GM23338 (cell line): ENCODE results near the gene CFAP77. TPM values are rescaled to one million over a fixed set of nuclear protein-coding genes. Genes with fewer than 3 reads are reported as not detected.

Source experiments
- ATAC-seq: fragments of 200-7000 bp; cut with Tn5 transposase; 3 replicates; pipeline ENCODE4 v1.9.1; 2020
- DNase-seq: peaks from one replicate; pipeline ENCODE4 v3.0.0-alpha.2; 2015; ENCODE audit warnings: low spot score
- H2AFZ ChIP-seq: fragments of 200-600 bp; sonication (generic); 2 replicates; pipeline ENCODE4 v1.8.0; 2016; ENCODE audit warnings: antibody characterized with exemption, mild to moderate bottlenecking, moderate library complexity
- H3F3A ChIP-seq: fragments of 200-600 bp; sonication (generic); replicated peaks from 2 replicates; pipeline ENCODE4 v1.8.0; 2017; ENCODE audit warnings: antibody characterized with exemption, mixed run types, low read depth
- H3K27ac ChIP-seq: fragments of 200-600 bp; sonication (generic); 2 replicates; pipeline ENCODE4 v1.6.1; 2016; ENCODE audit warnings: low read depth
- H3K27me3 ChIP-seq: fragments of 200-600 bp; sonication (generic); 2 replicates; pipeline ENCODE4 v1.8.0; 2016; ENCODE audit warnings: mild to moderate bottlenecking, mixed run types, moderate library complexity; ENCODE audit not compliant: insufficient read depth
- H3K36me3 ChIP-seq: fragments of 200-600 bp; sonication (generic); 2 replicates; pipeline ENCODE4 v1.8.0; 2016; ENCODE audit warnings: mild to moderate bottlenecking; ENCODE audit not compliant: insufficient read depth
- H3K4me1 ChIP-seq: fragments of 200-600 bp; sonication (generic); 2 replicates; pipeline ENCODE4 v1.8.0; 2016; ENCODE audit warnings: mild to moderate bottlenecking, moderate library complexity; ENCODE audit not compliant: insufficient read depth
- H3K4me2 ChIP-seq: fragments of 200-600 bp; sonication (generic); 2 replicates; pipeline ENCODE4 v1.7.1; 2017; ENCODE audit warnings: mixed run types
- H3K4me3 ChIP-seq: fragments of 200-600 bp; sonication (generic); 2 replicates; pipeline ENCODE4 v1.6.1; 2016; ENCODE audit warnings: mixed run types
- H3K79me2 ChIP-seq: fragments of 200-600 bp; sonication (generic); replicated peaks from 2 replicates; pipeline ENCODE4 v1.8.0; 2017; ENCODE audit warnings: mild to moderate bottlenecking; ENCODE audit not compliant: insufficient read depth
- H3K9me2 ChIP-seq: fragments of 200-600 bp; sonication (generic); 2 replicates; pipeline ENCODE4 v1.8.0; 2017; ENCODE audit not compliant: insufficient read depth
- H4K20me1 ChIP-seq: fragments of 200-600 bp; sonication (generic); replicated peaks from 2 replicates; pipeline ENCODE4 v1.8.0; 2017; ENCODE audit warnings: mild to moderate bottlenecking; ENCODE audit not compliant: insufficient read depth
- H3K27ac Mint-ChIP-seq: 2 replicates; pipeline ENCODE4 v1.8.0; 2020; ENCODE audit warnings: inconsistent platforms, mild to moderate bottlenecking, moderate library complexity, mixed read lengths
- H3K27me3 Mint-ChIP-seq: 3 replicates; pipeline ENCODE4 v1.8.0; 2022; ENCODE audit warnings: low read depth, mild to moderate bottlenecking, moderate library complexity, mixed read lengths, inconsistent platforms; ENCODE audit not compliant: insufficient read depth, poor library complexity
- H3K36me3 Mint-ChIP-seq: 3 replicates; pipeline ENCODE4 v1.8.0; 2021; ENCODE audit warnings: low read depth, mild to moderate bottlenecking, inconsistent platforms, moderate library complexity, mixed read lengths
- H3K4me1 Mint-ChIP-seq: 3 replicates; pipeline ENCODE4 v1.8.0; 2020; ENCODE audit warnings: mild to moderate bottlenecking, inconsistent platforms, mixed read lengths
- H3K4me3 Mint-ChIP-seq: 3 replicates; pipeline ENCODE4 v1.8.0; 2021; ENCODE audit warnings: moderate library complexity, mild to moderate bottlenecking, inconsistent platforms, mixed read lengths
- H3K9me3 Mint-ChIP-seq: 3 replicates; pipeline ENCODE4 v1.8.0; 2020; ENCODE audit warnings: moderate library complexity, mild to moderate bottlenecking, inconsistent platforms, mixed read lengths
- CREB1 ChIP-seq: fragments of 250-450 bp; sonication (Bioruptor Pico); IDR thresholded peaks from 2 replicates; pipeline ENCODE4 v1.5.0; 2020; ENCODE audit warnings: low read depth, mild to moderate bottlenecking, moderate library complexity
- CTCF ChIP-seq, 2 experiments: fragments of 200-600 bp in 1 of 2; sonication (generic) in 1 of 2; conservative IDR thresholded peaks; 2 replicates each; pipeline versions ENCODE4 v1.5.1 to v1.6.1; 2016 to 2017; ENCODE audit warnings: antibody characterized with exemption in 2 of 2, low read depth in 2 of 2, mild to moderate bottlenecking in 2 of 2, moderate library complexity in 1 of 2
- ETS1 ChIP-seq: IDR thresholded peaks from 2 replicates; pipeline ENCODE4 v1.6.1; 2016; ENCODE audit warnings: antibody characterized with exemption
- EZH2 ChIP-seq: fragments of 200-600 bp; sonication (generic); IDR thresholded peaks from one replicate; pipeline ENCODE4 v1.8.0; 2017; ENCODE audit warnings: antibody characterized with exemption, mild to moderate bottlenecking, low read depth; ENCODE audit not compliant: unreplicated experiment
- EZH2phosphoT487 ChIP-seq: fragments of 200-600 bp; sonication (generic); IDR thresholded peaks from one replicate; pipeline ENCODE4 v1.8.1; 2018; ENCODE audit warnings: antibody characterized with exemption; ENCODE audit not compliant: unreplicated experiment
- JUNB ChIP-seq: IDR thresholded peaks from one replicate; pipeline ENCODE4 v1.6.1; 2016; ENCODE audit warnings: antibody characterized with exemption; ENCODE audit not compliant: unreplicated experiment
- NANOG ChIP-seq: IDR thresholded peaks from 2 replicates; pipeline ENCODE4 v1.6.1; 2016; ENCODE audit warnings: antibody characterized with exemption, borderline replicate concordance
- POLR2AphosphoS5 ChIP-seq: IDR thresholded peaks from 2 replicates; pipeline ENCODE4 v1.6.1; 2016; ENCODE audit warnings: antibody characterized with exemption, low read depth
- REST ChIP-seq: IDR thresholded peaks from one replicate; pipeline ENCODE4 v1.6.1; 2018; ENCODE audit warnings: antibody characterized with exemption; ENCODE audit not compliant: unreplicated experiment
- STAT1 ChIP-seq: IDR thresholded peaks from one replicate; pipeline ENCODE4 v1.6.1; 2016; ENCODE audit warnings: antibody characterized with exemption; ENCODE audit not compliant: unreplicated experiment
- ZNF114 ChIP-seq: fragments of 250-450 bp; sonication (Bioruptor Pico); IDR thresholded peaks from 2 replicates; pipeline ENCODE4 v1.5.0; 2020; ENCODE audit warnings: mild to moderate bottlenecking, moderate library complexity
- ZNF331 ChIP-seq: fragments of 250-450 bp; sonication (Bioruptor Pico); IDR thresholded peaks from 2 replicates; pipeline ENCODE4 v1.5.0; 2020; ENCODE audit warnings: low read depth, mild to moderate bottlenecking, moderate library complexity
- ZNF462 ChIP-seq: fragments of 250-450 bp; sonication (Bioruptor Pico); IDR thresholded peaks from 2 replicates; pipeline ENCODE4 v1.5.0; 2020; ENCODE audit warnings: mild to moderate bottlenecking, moderate library complexity
- polyA plus RNA-seq: library from polyadenylated mRNA; unstranded; fragments of >200 nt; fragmentation: Nextera tagmentation; extraction: Ambion mirVana; gene quantifications from 2 replicates; pipeline ENCODE4 v1.2.1, GENCODE V29; 2016
- total RNA-seq: library from RNA; depleted of rRNA; stranded (reverse); fragments of >200 nt; shearing (Covaris generic); gene quantifications from 2 replicates; pipeline ENCODE4 v1.2.3, GENCODE V29; 2014

Gene CFAP77
- total and polyA plus RNA-seq, 2 experiments from 2014 or later: 0.97 to 1.3 TPM

GRCh38 chr9:132547436-132547835 is 137.4 kb downstream of the CFAP77 start:
- Histone ChIP-seq H3K4me3 (no peak overlapping the region), H3K27ac (no peak overlapping the region), H3K36me3 (no peaks in the 10 kb centered on the region), H3K79me2 (no peaks in the 10 kb centered on the region), H3K27me3 (no peaks in the 10 kb centered on the region), H2AFZ (no peak overlapping the region), H4K20me1 (no peaks in the 10 kb centered on the region), H3K4me1 (no peaks in the 10 kb centered on the region; the same call in 1 of the 2 replicates), H3K4me2 (no peak overlapping the region), H3F3A (no peaks in the 10 kb centered on the region), H3K9me2 (no peaks in the 10 kb centered on the region)
- Mint-ChIP-seq H3K4me1 (peaks cover 24% of the 10 kb centered on the region), H3K4me3 (no peak overlapping the region), H3K27ac (no peak overlapping the region), H3K27me3 (peaks cover 14% of the 10 kb centered on the region), H3K36me3 (no peaks in the 10 kb centered on the region; the same call in 2 of the 3 replicates), H3K9me3 (no peaks in the 10 kb centered on the region)
- TF ChIP-seq NANOG (no peak), STAT1 (no peak), EZH2phosphoT487 (no peak), CREB1 (CRISPR knock-in tag) (no peak), ZNF331 (CRISPR knock-in tag) (no peak), ZNF462 (CRISPR knock-in tag) (no peak), POLR2AphosphoS5 (no peak), JUNB (no peak), CTCF (conservative IDR thresholded peaks at IDR 0.05; ENCODE audit: low read depth in 2 of 2) (no peak), REST (no peak), ETS1 (no peak), EZH2 (no peak), ZNF114 (CRISPR knock-in tag) (no peak)
- DNase-seq (no peak), ATAC-seq (no peak)
